Osteoblast (primary cell): ENCODE results near the gene DCC. TPM values are rescaled to one million over a fixed set of nuclear protein-coding genes. Genes with fewer than 3 reads are reported as not detected.

Experiments used
- DNase-seq: peaks from one replicate; pipeline ENCODE4 v3.0.0; 2011; ENCODE audit warnings: low spot score, mixed read lengths; ENCODE audit not compliant: insufficient read length; ENCODE audit errors: missing footprints
- H2AFZ ChIP-seq: 2 replicates; pipeline ENCODE4 v1.6.0; 2011; ENCODE audit warnings: mild to moderate bottlenecking, low read length
- H3K27ac ChIP-seq: 2 replicates; pipeline ENCODE4 v1.5.1; 2011; ENCODE audit warnings: mild to moderate bottlenecking, low read depth, low read length, moderate library complexity
- H3K27me3 ChIP-seq: 2 replicates; pipeline ENCODE4 v1.6.0; 2012; ENCODE audit warnings: mild to moderate bottlenecking, control low read depth, inconsistent platforms, low read length, moderate library complexity; ENCODE audit not compliant: insufficient read depth
- H3K36me3 ChIP-seq: 2 replicates; pipeline ENCODE4 v1.5.1; 2011; ENCODE audit warnings: mild to moderate bottlenecking, low read length, control low read depth, moderate library complexity; ENCODE audit not compliant: insufficient read depth
- H3K4me1 ChIP-seq: 2 replicates; pipeline ENCODE4 v1.5.1; 2011; ENCODE audit warnings: mild to moderate bottlenecking, low read length, control low read depth, moderate library complexity; ENCODE audit not compliant: insufficient read depth
- H3K4me2 ChIP-seq: 2 replicates; pipeline ENCODE4 v1.6.0; 2011; ENCODE audit warnings: mild to moderate bottlenecking, low read length; ENCODE audit not compliant: insufficient read depth
- H3K4me3 ChIP-seq: fragments of 200-600 bp; sonication (generic); 3 replicates; pipeline ENCODE4 v1.5.1; 2012; ENCODE audit warnings: mild to moderate bottlenecking, low read length, inconsistent platforms; ENCODE audit not compliant: insufficient read depth
- H3K79me2 ChIP-seq: 2 replicates; pipeline ENCODE4 v1.6.0; 2012; ENCODE audit warnings: mild to moderate bottlenecking, low read length, control low read depth, inconsistent platforms; ENCODE audit not compliant: insufficient read depth
- H3K9me3 ChIP-seq: 2 replicates; pipeline ENCODE4 v1.5.1; 2011; ENCODE audit warnings: low read depth, low read length, control low read depth
- H4K20me1 ChIP-seq: 2 replicates; pipeline ENCODE4 v1.6.0; 2012; ENCODE audit warnings: mild to moderate bottlenecking, low read length, control low read depth; ENCODE audit not compliant: insufficient read depth
- total RNA-seq: library from RNA; depleted of rRNA; stranded (reverse); fragments of >200 nt; gene quantifications from 2 replicates; pipeline ENCODE4 v1.2.3, GENCODE V29; 2012
- TF ChIP-seq, protein P1 (sequence below): IDR thresholded peaks from 2 replicates; pipeline ENCODE4 v1.5.1; 2011; ENCODE audit warnings: mild to moderate bottlenecking, low read depth, low read length, moderate library complexity; ENCODE audit errors: extremely low read depth

Gene DCC
- total RNA-seq, 1 donor, result not detected

DNA sequence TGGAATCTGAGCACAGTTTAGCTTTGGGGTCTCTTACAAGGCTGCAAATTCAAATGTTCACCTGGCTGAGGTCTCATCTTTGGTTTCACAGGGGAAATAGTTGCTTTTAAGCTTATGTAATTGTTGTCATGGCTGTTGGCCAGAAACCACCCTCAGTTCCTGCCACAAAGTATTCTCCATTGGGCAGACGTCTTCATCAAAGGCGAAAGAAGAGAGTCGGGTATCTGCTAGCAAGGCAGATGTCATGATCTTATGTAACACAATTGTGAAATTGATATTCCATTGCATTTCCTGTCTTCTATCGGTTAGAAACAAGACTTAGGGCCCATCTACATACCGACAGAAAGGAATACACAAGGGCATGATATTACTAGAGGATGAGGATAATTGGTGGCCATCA, 1068.3 kb downstream of the DCC start:
- Histone ChIP-seq H3K27me3 (no peaks in the 10 kb centered on the region), H2AFZ (no peak overlapping the region), H3K9me3 (no peaks in the 10 kb centered on the region), H4K20me1 (no peaks in the 10 kb centered on the region), H3K4me3 (no peak overlapping the region), H3K36me3 (no peaks in the 10 kb centered on the region), H3K4me2 (no peak overlapping the region), H3K27ac (no peak overlapping the region), H3K79me2 (no peaks in the 10 kb centered on the region), H3K4me1 (no peaks in the 10 kb centered on the region)
- DNase-seq, result no peak
- TF ChIP-seq, protein P1, sequence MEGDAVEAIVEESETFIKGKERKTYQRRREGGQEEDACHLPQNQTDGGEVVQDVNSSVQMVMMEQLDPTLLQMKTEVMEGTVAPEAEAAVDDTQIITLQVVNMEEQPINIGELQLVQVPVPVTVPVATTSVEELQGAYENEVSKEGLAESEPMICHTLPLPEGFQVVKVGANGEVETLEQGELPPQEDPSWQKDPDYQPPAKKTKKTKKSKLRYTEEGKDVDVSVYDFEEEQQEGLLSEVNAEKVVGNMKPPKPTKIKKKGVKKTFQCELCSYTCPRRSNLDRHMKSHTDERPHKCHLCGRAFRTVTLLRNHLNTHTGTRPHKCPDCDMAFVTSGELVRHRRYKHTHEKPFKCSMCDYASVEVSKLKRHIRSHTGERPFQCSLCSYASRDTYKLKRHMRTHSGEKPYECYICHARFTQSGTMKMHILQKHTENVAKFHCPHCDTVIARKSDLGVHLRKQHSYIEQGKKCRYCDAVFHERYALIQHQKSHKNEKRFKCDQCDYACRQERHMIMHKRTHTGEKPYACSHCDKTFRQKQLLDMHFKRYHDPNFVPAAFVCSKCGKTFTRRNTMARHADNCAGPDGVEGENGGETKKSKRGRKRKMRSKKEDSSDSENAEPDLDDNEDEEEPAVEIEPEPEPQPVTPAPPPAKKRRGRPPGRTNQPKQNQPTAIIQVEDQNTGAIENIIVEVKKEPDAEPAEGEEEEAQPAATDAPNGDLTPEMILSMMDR, result no peak

DNA sequence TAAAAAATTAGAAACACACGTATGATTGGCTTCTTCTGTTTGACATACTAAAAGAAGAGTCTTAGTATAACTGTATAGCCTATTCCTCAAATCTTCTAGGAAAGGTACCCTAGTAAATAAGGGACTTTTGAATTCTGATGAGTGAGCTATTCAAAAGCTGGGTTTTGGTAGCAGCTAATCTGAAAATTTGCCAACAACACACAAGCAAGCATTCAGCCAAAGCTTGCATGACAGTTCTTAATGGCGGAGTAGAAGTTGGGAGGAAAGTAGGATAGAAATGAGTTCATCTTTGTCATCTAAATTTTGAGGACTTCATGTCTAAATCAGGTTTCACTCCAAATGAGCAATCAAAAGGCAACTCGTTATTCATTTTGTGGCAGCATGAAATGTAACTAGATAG, 1071.5 kb downstream of the DCC start:
- Histone ChIP-seq H3K79me2 (no peaks in the 10 kb centered on the region), H3K27ac (no peak overlapping the region), H3K27me3 (no peaks in the 10 kb centered on the region), H4K20me1 (no peaks in the 10 kb centered on the region), H3K9me3 (no peaks in the 10 kb centered on the region), H2AFZ (no peak overlapping the region), H3K4me3 (no peak overlapping the region), H3K4me1 (no peaks in the 10 kb centered on the region), H3K4me2 (no peak overlapping the region), H3K36me3 (no peaks in the 10 kb centered on the region)
- no peak for DNase-seq
- TF ChIP-seq, protein P1, result no peak

DNA sequence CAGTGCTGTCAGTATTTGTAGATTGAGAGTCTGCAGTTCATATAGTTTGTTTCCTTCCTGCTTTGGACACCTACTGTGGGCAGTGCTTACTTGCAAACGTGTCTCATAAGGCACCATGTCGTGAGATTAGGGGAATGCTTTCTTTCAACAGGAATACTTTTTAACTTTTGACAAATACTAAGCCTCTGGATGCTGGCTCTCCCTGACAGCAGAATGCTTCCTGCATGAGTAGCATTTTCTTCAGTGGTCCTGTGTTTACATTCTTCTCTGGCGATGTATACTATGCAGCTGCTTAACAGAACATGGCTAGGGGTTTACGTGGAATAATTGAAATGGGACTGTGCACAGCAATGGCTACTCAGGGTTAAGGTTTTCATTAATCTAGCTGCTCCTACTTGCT, 1077.0 kb downstream of the DCC start:
- Histone ChIP-seq H3K4me3 (no peak overlapping the region), H2AFZ (no peak overlapping the region), H3K27ac (no peak overlapping the region), H3K4me2 (no peak overlapping the region), H3K79me2 (no peaks in the 10 kb centered on the region), H3K4me1 (no peaks in the 10 kb centered on the region), H3K9me3 (no peaks in the 10 kb centered on the region), H3K27me3 (no peaks in the 10 kb centered on the region), H4K20me1 (no peaks in the 10 kb centered on the region), H3K36me3 (no peaks in the 10 kb centered on the region)
- TF ChIP-seq, protein P1, result no peak
- DNase-seq, result no peak

DNA sequence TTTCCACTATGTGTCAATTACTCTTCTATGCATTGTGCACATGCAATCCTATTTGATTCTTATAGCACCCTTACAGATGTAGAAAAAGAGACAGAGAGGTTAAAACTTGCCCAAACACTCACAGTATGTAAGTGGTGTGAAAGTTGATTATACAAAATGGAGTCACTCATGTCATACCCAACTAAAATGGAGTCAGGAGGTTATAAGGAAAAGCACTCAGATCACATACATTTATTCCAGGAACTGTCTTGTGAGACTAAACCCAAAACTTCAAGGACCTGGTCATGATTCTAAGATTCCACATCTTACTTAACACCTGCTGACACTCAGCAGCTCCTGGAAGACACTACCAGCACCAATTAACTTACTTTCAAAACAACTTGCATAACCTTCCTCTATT, 1081.9 kb downstream of the DCC start:
- Histone ChIP-seq H3K9me3 (no peaks in the 10 kb centered on the region), H4K20me1 (no peaks in the 10 kb centered on the region), H3K4me1 (no peaks in the 10 kb centered on the region), H3K27ac (no peak overlapping the region), H3K4me2 (no peak overlapping the region), H2AFZ (no peak overlapping the region), H3K27me3 (no peaks in the 10 kb centered on the region), H3K79me2 (no peaks in the 10 kb centered on the region), H3K4me3 (no peak overlapping the region), H3K36me3 (no peaks in the 10 kb centered on the region)
- DNase-seq, result no peak
- TF ChIP-seq, protein P1, result no peak
